Ovary (tissue), 9 donors: Measurements from ENCODE around the gene TTLL5. TPM values are rescaled to one million over a fixed set of nuclear protein-coding genes. Genes with fewer than 3 reads are reported as not detected.

ENCODE experiments used
- DNase-seq, 5 donors: peaks; one replicate each; pipeline ENCODE4 v3.0.0-alpha.2; 2019 to 2020
- H3K27ac ChIP-seq, 2 donors: fragments of 200-600 bp; one replicate each; pipeline versions ENCODE4 v1.5.1 to v1.8.0; 2019 to 2022
- H3K27me3 ChIP-seq: fragments of 200-600 bp; one replicate; pipeline ENCODE4 v1.8.0; 2022
- H3K36me3 ChIP-seq: fragments of 200-600 bp; sonication (generic); one replicate; pipeline ENCODE4 v1.5.1; 2019
- H3K4me1 ChIP-seq: one replicate; pipeline ENCODE4 v1.8.1; 2013; ENCODE audit warnings: mild to moderate bottlenecking, moderate library complexity; ENCODE audit not compliant: insufficient read depth
- H3K4me3 ChIP-seq: fragments of 200-600 bp; sonication (generic); one replicate; pipeline ENCODE4 v1.5.1; 2017
- H3K9me3 ChIP-seq, 2 donors: fragments of 200-600 bp in 1 of 2; sonication (generic) in 1 of 2; one replicate each; pipeline versions ENCODE4 v1.5.1 to v1.8.1; 2013 to 2019; ENCODE audit warnings: mild to moderate bottlenecking in 1 of 2, moderate library complexity in 1 of 2
- EP300 ChIP-seq: sonication (generic); formaldehyde crosslinking; IDR thresholded peaks from one replicate; pipeline ENCODE4 v1.6.1; 2017; ENCODE audit warnings: antibody characterized with exemption
- POLR2A ChIP-seq: fragments of 450-650 bp; IDR thresholded peaks from one replicate; pipeline ENCODE4 v1.6.1; 2017; ENCODE audit warnings: antibody characterized with exemption, mild to moderate bottlenecking, moderate library complexity
- WGBS, 3 donors: extraction: QIAGEN DNeasy Blood & Tissue Kit in 1 of 3; methylation state at CpG; one replicate each; pipeline versions ENCODE4 v1.1.5 to v1.1.7; 2013 to 2017; 5-methylcytosine and 5-hydroxymethylcytosine counted together
- intact Hi-C, 4 donors: fragments of 100-400 bp; cut with DNase I; formaldehyde crosslinking; loops; one replicate each; pipeline versions ENCODE4 v1.11.0 to v1.15.1; 2022 to 2023
- polyA plus RNA-seq, 2 donors: library from polyadenylated mRNA; stranded (reverse); fragments of 200-250 nt in 1 of 2; fragments of 350-450 nt in 1 of 2; fragmentation: Illumina TruSeq in 1 of 2; extraction: RNeasy Lipid Tissue Mini Kit (QIAGEN cat#74804) in 1 of 2; gene quantifications; one replicate each; pipeline ENCODE4 v1.2.3, GENCODE V29; 2013 to 2014
- total RNA-seq, 7 donors: library from RNA; depleted of rRNA in 2 of 7; stranded (reverse); fragments of >200 nt in 2 of 7; fragmentation: NEBNext Ultra II Directional in 3 of 7; extraction: Animal tissue kit (Norgen Biotek cat#: 25700) in 3 of 7; gene quantifications; one replicate each; pipeline versions ENCODE4 v1.1.0 to v1.2.4, GENCODE V29; 2016 to 2023
- TF ChIP-seq, protein P1 (sequence below), 3 donors: fragments of 450-650 bp in 2 of 3; fragments of 200-600 bp in 1 of 3; IDR thresholded peaks; one replicate each; pipeline versions ENCODE4 v1.5.1 to v1.8.0; 2016 to 2022; ENCODE audit warnings: antibody characterized with exemption in 3 of 3, mild to moderate bottlenecking in 1 of 3
- donor health status: DM: no; HTN: no; CAD: no; lungs with moderate emphysema.
- donor health status: DM: no; HTN: no; CAD: no.
- donor health status: Bipolar disorder and iron deficiency.
- donor health status: DM: yes; HTN: yes; CAD: no.
- donor health status: DM: no; HTN: no; CAD: no.
- donor health status: DM: yes; HTN: yes; CAD: no.

TTLL5 gene
- total and polyA plus RNA-seq, 9 donors: 11.0 to 34.9 (median 27.3) TPM

DNA sequence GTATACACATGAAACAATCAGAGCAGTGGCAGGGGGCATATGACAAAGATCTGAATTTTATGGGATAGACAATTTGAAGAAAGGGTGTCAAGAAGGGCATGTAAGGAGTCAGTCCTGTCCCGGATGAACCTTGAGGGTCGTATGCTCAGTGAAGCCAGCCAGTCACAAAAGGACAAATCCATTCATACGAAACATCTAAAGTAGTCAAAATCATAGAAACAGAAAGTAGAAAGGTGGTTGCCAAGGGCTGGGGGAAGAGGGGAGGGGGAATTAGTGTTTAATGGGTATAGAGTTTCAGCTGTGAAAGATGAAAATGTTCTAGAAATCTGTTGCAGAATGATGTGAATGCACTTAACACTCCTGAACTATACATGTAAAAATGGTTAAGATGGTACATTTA is 163.3 kb downstream of the TTLL5 start:
- peaks cover 6% of the 10 kb centered on the region for H3K4me1 ChIP-seq
- intact Hi-C loops: no loop called here
- H3K9me3 ChIP-seq: no peaks in the 10 kb centered on the region
- no peak overlapping the region for H3K4me3 ChIP-seq
- WGBS, 3 donors: 62 to 76% (median 70%) methylated on average over 3 of the region's 3 CpGs
- H3K27ac ChIP-seq: peak overlapping the region in 1 of 2 donors; percentile 79
- no peaks in the 10 kb centered on the region for H3K36me3 ChIP-seq
- no peak for DNase-seq
- TF ChIP-seq EP300: no peak
- TF ChIP-seq, protein P1, sequence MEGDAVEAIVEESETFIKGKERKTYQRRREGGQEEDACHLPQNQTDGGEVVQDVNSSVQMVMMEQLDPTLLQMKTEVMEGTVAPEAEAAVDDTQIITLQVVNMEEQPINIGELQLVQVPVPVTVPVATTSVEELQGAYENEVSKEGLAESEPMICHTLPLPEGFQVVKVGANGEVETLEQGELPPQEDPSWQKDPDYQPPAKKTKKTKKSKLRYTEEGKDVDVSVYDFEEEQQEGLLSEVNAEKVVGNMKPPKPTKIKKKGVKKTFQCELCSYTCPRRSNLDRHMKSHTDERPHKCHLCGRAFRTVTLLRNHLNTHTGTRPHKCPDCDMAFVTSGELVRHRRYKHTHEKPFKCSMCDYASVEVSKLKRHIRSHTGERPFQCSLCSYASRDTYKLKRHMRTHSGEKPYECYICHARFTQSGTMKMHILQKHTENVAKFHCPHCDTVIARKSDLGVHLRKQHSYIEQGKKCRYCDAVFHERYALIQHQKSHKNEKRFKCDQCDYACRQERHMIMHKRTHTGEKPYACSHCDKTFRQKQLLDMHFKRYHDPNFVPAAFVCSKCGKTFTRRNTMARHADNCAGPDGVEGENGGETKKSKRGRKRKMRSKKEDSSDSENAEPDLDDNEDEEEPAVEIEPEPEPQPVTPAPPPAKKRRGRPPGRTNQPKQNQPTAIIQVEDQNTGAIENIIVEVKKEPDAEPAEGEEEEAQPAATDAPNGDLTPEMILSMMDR (IDR thresholded peaks at IDR 0.05): no peak
- no peak for TF ChIP-seq POLR2A
- H3K27me3 ChIP-seq: no peaks in the 10 kb centered on the region

- Histone ChIP-seq H3K4me1 (peaks cover 6% of the 10 kb centered on the region), H3K36me3 (no peaks in the 10 kb centered on the region), H3K9me3 (no peaks in the 10 kb centered on the region), H3K27ac (peak overlapping the region; percentile 42 to 79), H3K4me3 (no peak overlapping the region), H3K27me3 (no peaks in the 10 kb centered on the region)
- TF ChIP-seq EP300 (no peak), POLR2A (no peak)
- TF ChIP-seq, protein P1 (IDR thresholded peaks at IDR 0.05): no peak
- WGBS, 3 donors: 17 to 29% (median 19%) methylated on average over 3 of the region's 3 CpGs
- intact Hi-C loops: no loop called here
- peak in 2 of 5 donors; percentile 25 to 37 for DNase-seq
Observed at GRCh38 chr14:75825147-75825592, 164.1 kb downstream of the TTLL5 start.

DNA sequence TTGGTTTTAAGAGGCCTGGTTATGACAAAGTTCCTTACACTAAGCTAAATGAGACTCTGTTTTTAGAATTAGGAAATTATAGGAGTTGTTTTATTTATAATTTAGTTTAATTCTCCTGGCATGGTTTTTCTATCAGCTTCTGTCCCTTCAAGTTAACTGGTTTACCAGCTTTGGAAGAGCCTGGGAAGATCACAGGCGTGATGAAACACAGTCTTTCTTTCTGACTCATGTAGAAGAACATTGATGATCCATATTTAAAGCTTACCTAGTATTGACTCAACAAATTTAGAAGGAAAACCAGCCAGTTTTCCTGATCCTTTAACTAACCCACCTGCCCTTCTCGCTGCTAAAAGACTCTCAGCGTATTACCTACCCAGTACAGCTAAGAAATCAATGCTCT is 165.6 kb downstream of the TTLL5 start:
- TF ChIP-seq, protein P1 (IDR thresholded peaks at IDR 0.05): no peak
- TF ChIP-seq POLR2A: no peak
- Histone ChIP-seq H3K36me3 (no peaks in the 10 kb centered on the region), H3K4me3 (no peak overlapping the region), H3K4me1 (peaks cover 6% of the 10 kb centered on the region), H3K27me3 (no peaks in the 10 kb centered on the region), H3K27ac (no peak overlapping the region), H3K9me3 (no peaks in the 10 kb centered on the region)
- WGBS, 3 donors: 96 to 99% (median 98%) methylated on average over 3 of the region's 3 CpGs
- intact Hi-C loops: no loop called here
- no peak for DNase-seq

- DNase-seq: no peak
- no peaks in the 10 kb centered on the region for H3K27me3 ChIP-seq
- TF ChIP-seq EP300 (no peak), POLR2A (no peak)
- TF ChIP-seq, protein P1 (IDR thresholded peaks at IDR 0.05): no peak
- no peaks in the 10 kb centered on the region for H3K9me3 ChIP-seq
- H3K4me3 ChIP-seq: no peak overlapping the region
- no peaks in the 10 kb centered on the region for H3K36me3 ChIP-seq
- intact Hi-C loops: no loop called here
- no peak overlapping the region for H3K27ac ChIP-seq
- peaks cover 6% of the 10 kb centered on the region for H3K4me1 ChIP-seq
- WGBS, 3 donors: 96 to 98% (median 98%) methylated on average over 3 of the region's 3 CpGs
Observed at GRCh38 chr14:75827331-75827730, 166.3 kb downstream of the TTLL5 start.

DNA sequence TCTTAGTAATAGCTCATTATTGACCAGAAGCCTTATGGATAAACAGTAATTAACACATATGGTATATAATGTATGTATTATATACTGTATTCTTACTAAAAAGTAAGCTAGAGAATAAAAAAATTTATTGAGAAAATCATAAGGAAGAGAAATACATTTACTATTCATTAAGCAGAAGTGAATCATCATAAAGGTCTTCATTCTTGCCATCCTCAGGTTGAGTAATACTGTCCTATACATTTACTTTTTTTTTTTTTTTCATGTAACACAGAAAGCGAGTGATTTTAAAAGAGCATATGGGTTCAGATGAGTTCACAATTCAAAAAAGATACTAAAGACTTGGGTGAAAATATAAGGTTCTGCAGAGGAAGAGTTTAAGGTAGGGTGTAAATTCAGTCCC is 168.3 kb downstream of the TTLL5 start:
- intact Hi-C loops: no loop called here
- no peak for DNase-seq
- H3K27me3 ChIP-seq: no peaks in the 10 kb centered on the region
- TF ChIP-seq EP300 (no peak), POLR2A (no peak)
- TF ChIP-seq, protein P1 (IDR thresholded peaks at IDR 0.05): no peak
- no peak overlapping the region for H3K4me3 ChIP-seq
- peaks cover 9% of the 10 kb centered on the region for H3K4me1 ChIP-seq
- H3K36me3 ChIP-seq: no peaks in the 10 kb centered on the region
- H3K9me3 ChIP-seq: no peaks in the 10 kb centered on the region
- no peak overlapping the region for H3K27ac ChIP-seq
- 98 to 100% (median 100%) methylated on average over 1 of the region's 1 CpG for WGBS, 3 donors
